Measurements from ENCODE around the gene CEACAM3.

Gene CEACAM3

GRCh38 chr19:41753936-41754529, 42.4 kb upstream of the CEACAM3 start:
- ChIA-PET CTCF (interaction anchor here (0.6 to 8.4 kb wide), 65 partner anchors 8 to 894 kb away, joined by 3 to 226 read pairs (median 7); partner anchors contain the start of genes CEACAM3 and CEACAM7), POLR2A (no interaction called here)
- H3K9me3 ChIP-seq (ENCODE audit: control insufficient read depth, insufficient read depth, low read depth, low read length): no peaks in the 10 kb centered on the region
- no peak overlapping the region for H3K27ac ChIP-seq (ENCODE audit: extremely low read depth, low read depth, low read length)
- no peaks in the 10 kb centered on the region for H3K36me3 ChIP-seq (ENCODE audit: control insufficient read depth in 2 of 2, insufficient read depth in 1 of 2, low read length in 2 of 2)
- H3K4me1 ChIP-seq (ENCODE audit: control insufficient read depth, insufficient read depth, low read length): peaks cover 6% of the 10 kb centered on the region; the same call in 1 of the 2 replicates
- no peak overlapping the region for H3K4me3 ChIP-seq (ENCODE audit: low read depth, low read length)
- peak; percentile 45; the same call in 1 of the 2 replicates for TF ChIP-seq ZNF561 (tag by site-specific recombination; IDR thresholded peaks at IDR 0.05; ENCODE audit: borderline replicate concordance)
- no peak for TF ChIP-seq ZNF692 (tag by site-specific recombination; IDR thresholded peaks at IDR 0.05)
- TF ChIP-seq ZNF266 (tag by site-specific recombination; IDR thresholded peaks at IDR 0.05; ENCODE audit: low read depth): no peak
- TF ChIP-seq ZFHX2 (tag by site-specific recombination; conservative IDR thresholded peaks at IDR 0.05): peak; percentile 72
- peak; percentile 78 for TF ChIP-seq HIC1 (tag by site-specific recombination; IDR thresholded peaks at IDR 0.05)
- no peak for TF ChIP-seq KLF8 (tag by site-specific recombination; IDR thresholded peaks at IDR 0.05)
- no peak for TF ChIP-seq ZNF433 (tag by site-specific recombination; IDR thresholded peaks at IDR 0.05; ENCODE audit: low read depth)
- TF ChIP-seq PRDM2 (tag by site-specific recombination; IDR thresholded peaks at IDR 0.05; ENCODE audit: borderline replicate concordance): no peak
- TF ChIP-seq ZNF48 (tag by site-specific recombination; IDR thresholded peaks at IDR 0.05): no peak
- no peak for TF ChIP-seq ZNF335 (tag by site-specific recombination; conservative IDR thresholded peaks at IDR 0.05)
- TF ChIP-seq ZBTB49 (tag by site-specific recombination; IDR thresholded peaks at IDR 0.05; ENCODE audit: low read depth): no peak
- no peak for TF ChIP-seq ZNF514 (tag by site-specific recombination; IDR thresholded peaks at IDR 0.05)
- TF ChIP-seq ZNF654 (tag by site-specific recombination; IDR thresholded peaks at IDR 0.05; ENCODE audit: low read depth): peak; percentile 33
- TF ChIP-seq EGR2 (tag by site-specific recombination; IDR thresholded peaks at IDR 0.05; ENCODE audit: low read depth): peak; percentile 61
- TF ChIP-seq ZNF571 (tag by site-specific recombination; IDR thresholded peaks at IDR 0.05): no peak
- TF ChIP-seq CTCF (tag by site-specific recombination; IDR thresholded peaks at IDR 0.05): peak; percentile 37; the same call in 1 of the 2 replicates
- TF ChIP-seq ZNF843 (tag by site-specific recombination; IDR thresholded peaks at IDR 0.05): no peak
- no peak for TF ChIP-seq ZNF518A (tag by site-specific recombination; conservative IDR thresholded peaks at IDR 0.05; ENCODE audit: low read depth)
